ENCODE measurements around the gene MEP1A. TPM values are rescaled to one million over a fixed set of nuclear protein-coding genes. Genes with fewer than 3 reads are reported as not detected.

The MEP1A gene
- total RNA-seq, 4 donors from 2014 or later: not detected

DNA sequence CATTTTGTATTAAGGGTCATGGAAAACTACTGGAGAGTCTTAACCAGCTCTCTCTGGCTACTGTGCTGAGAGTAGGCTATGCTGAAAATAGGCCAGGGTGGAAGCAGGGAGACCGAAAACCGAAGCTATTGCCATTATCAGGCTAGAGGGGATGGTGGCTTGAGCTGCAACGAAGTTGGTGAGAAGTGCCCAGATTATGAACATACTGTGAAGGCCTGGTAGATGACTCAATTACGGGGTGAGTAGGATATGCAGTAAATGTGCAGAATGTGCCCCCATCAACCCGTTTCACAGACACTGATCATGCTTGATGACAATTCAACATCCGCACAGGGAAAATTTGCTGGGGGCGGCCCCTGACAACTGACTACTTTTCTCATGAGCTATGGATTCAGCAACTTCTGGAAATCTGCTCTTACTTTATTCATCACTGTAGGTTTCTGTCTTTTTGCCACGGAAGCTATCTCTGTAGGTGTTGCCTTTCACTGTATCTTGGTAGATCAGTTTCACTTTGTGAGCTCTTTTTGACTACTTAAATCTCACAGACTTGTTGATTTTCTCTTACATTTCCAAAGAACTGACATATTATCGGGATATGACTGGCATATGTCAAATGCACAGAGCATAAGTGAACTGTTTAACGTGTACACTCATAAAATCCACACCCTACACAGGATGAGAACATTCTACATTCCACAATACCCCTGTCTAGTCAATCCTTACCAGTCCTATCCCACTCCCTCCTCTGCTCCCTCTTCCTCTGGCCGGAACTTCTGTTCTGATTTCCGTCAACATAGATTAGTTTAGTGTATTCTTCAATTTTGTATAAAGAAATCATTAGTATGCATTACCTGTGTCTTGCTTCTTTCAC lies 15.5 kb upstream of the MEP1A start:
- TF ChIP-seq, protein P1, sequence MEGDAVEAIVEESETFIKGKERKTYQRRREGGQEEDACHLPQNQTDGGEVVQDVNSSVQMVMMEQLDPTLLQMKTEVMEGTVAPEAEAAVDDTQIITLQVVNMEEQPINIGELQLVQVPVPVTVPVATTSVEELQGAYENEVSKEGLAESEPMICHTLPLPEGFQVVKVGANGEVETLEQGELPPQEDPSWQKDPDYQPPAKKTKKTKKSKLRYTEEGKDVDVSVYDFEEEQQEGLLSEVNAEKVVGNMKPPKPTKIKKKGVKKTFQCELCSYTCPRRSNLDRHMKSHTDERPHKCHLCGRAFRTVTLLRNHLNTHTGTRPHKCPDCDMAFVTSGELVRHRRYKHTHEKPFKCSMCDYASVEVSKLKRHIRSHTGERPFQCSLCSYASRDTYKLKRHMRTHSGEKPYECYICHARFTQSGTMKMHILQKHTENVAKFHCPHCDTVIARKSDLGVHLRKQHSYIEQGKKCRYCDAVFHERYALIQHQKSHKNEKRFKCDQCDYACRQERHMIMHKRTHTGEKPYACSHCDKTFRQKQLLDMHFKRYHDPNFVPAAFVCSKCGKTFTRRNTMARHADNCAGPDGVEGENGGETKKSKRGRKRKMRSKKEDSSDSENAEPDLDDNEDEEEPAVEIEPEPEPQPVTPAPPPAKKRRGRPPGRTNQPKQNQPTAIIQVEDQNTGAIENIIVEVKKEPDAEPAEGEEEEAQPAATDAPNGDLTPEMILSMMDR (IDR thresholded peaks at IDR 0.05): no peak
- ATAC-seq (ENCODE audit: low FRiP score) (no peak), DNase-seq (ENCODE audit: low spot score) (no peak)

DNA sequence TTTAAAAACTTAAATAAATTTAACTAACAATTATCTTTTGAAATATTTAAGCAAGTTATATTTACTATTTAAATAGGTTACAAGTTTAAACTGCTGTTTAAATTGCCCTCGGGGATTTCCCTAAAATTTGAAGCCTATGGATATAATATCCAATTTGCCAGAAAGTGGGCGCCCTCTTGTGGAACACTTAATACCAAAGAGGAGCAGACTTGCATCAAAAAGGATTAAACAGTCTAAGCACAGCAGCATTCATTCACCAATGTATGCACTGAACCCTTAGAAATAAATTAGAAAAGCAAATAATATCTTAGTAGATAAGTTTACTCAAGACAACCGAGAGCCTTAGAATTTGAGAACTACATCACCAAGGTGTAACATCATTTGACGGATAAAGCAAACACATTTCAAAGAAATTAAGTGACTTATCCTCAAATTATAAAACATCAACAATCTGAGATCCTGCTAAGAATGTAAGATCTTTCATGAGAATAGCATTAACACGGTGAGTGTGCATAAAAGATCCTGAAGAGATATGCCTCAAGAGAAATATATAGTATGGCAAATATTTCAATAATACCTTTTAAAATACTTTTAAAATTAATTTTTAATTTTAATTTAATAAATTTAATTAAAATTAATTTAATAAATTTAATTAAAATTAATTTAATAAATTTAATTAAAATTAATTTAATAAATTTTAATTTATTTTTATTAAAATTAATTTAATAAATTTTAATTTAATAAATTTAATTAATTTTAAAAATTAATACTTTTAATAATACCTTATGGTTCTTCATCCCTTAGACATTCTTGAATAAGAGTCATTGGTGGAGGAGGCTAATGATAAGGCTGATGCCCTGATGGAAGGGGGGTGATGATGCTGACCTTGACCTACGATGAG lies 11.5 kb upstream of the MEP1A start:
- DNase-seq (ENCODE audit: low spot score) (peak; percentile 42), ATAC-seq (ENCODE audit: low FRiP score) (no peak)
- TF ChIP-seq, protein P1 (IDR thresholded peaks at IDR 0.05): no peak

DNA sequence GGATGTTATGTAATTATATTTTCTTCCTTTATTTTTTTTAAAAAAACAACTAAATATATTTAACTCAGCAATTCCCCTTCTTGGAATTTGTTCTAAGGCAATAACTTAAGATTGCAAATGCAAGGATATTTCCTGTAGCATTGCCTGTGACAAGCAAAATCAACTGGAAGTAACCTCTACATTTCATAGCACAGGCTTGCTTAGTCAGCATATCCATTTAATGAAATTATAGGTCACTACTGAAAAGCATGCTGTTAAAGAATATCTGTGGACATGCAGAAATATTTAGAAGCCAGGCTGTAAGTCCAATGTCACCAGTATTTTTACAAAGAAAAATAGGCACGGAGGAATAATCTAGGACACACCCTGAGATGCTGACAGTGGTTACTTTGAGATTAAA lies 8.7 kb upstream of the MEP1A start:
- TF ChIP-seq, protein P1 (IDR thresholded peaks at IDR 0.05): no peak
- DNase-seq (ENCODE audit: low spot score) (no peak), ATAC-seq (ENCODE audit: low FRiP score) (no peak)

DNA sequence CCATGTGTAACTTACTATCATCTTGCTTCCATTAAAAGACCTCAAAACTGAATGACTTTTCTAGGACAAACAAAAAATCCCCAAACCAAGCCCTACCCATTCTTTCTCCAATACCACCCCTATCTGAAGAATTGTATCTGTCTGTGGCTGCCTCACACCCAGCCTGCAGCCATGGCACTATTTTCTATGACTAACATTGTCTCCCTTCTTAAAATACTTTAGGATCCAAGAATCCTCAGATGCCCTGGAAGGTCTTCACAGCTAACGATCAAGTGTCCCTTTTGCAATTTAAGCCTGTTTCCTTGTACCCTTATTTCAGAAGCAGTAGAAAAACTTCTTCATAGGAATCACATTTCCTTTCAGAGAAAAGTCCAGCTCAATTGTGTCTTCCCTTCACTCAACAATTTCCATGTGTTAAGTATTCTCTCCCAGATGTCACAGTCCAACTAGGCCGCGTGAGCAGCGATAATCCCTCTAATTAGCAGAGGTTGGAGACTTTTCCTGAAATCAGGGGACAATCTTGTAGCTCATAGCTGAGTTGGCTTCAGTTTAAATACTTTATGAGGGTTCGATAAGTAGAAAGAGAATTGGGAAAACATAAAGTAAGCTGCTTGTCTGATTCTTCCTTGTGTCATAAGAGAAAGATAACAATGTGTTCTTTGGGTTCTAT lies 5.2 kb upstream of the MEP1A start:
- TF ChIP-seq, protein P1 (IDR thresholded peaks at IDR 0.05): no peak
- no peak for DNase-seq (ENCODE audit: low spot score)
- ATAC-seq (ENCODE audit: low FRiP score): no peak

GRCh38 chr6:46788791-46789190 lies 4.4 kb upstream of the MEP1A start:
- TF ChIP-seq, protein P1 (IDR thresholded peaks at IDR 0.05): no peak
- ATAC-seq (ENCODE audit: low FRiP score): no peak
- DNase-seq (ENCODE audit: low spot score): no peak

DNA sequence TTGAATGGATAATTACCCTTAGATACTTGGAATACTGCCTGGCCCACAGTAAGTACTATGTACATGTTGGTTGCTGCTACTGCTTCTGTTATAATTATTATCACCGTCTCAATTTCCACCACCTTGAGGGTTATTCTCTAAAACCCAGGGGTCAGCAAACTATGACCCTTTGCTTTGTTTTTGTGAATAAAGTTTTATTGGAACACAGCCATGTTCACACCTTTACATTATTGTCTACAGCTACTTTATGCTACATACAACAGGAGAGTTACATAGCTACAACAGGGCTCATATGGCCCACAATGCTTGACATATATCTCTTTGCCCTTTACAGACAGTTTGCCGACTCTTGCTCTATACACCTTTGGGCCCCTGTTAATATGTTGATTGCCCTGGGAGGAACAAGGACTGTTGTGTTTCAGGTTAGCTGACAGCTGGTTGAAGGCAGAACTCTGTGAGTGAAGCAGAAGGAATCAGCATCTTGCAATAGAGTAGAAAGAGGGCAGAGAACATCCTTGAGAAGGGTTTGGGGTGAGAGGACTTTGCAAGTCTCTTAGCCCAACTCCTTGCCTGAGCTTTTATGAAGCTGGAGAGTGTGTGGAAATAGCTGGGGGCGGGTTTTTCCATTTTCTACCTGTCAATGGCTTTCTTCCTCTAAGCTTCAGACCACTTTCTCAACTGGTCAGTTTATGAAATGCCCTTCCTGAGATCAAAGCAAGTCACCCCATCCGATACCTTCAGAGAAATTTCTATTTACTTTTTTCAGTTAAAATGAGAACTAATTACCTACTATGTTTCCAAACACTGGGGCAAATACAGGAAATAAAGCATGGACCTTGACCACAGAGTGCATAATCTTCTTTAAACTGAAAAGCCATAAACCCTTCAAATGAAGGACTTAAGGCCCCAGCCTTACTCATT lies 3.5 kb upstream of the MEP1A start:
- DNase-seq (ENCODE audit: low spot score) (no peak), ATAC-seq (ENCODE audit: low FRiP score) (no peak)
- TF ChIP-seq, protein P1 (IDR thresholded peaks at IDR 0.05): no peak

Measured in omental fat pad (tissue), 4 donors.